Brain microvascular endothelial cell (primary cell): ENCODE results near the gene ZNF718.
"Not testable (repeated sequence)": the region's sequence is repeated elsewhere in the genome, so short reads cannot be mapped to it uniquely, and the experiment has no call there.

Experiments
- DNase-seq: peaks from one replicate; pipeline ENCODE4 v3.0.0-alpha.2; 2020
- H3K27ac ChIP-seq: fragments of 250-450 bp; sonication (Bioruptor Pico); 2 replicates; pipeline ENCODE4 v1.5.1; 2020; ENCODE audit warnings: mild to moderate bottlenecking, moderate library complexity
- H3K27me3 ChIP-seq: fragments of 250-450 bp; sonication (Bioruptor Pico); replicated peaks from 2 replicates; pipeline ENCODE4 v1.5.1; 2020; ENCODE audit warnings: mild to moderate bottlenecking
- H3K36me3 ChIP-seq: fragments of 250-450 bp; sonication (Bioruptor Pico); replicated peaks from 2 replicates; pipeline ENCODE4 v1.5.1; 2020; ENCODE audit warnings: mild to moderate bottlenecking
- H3K4me3 ChIP-seq: 2 replicates; pipeline ENCODE4 v1.5.1; 2011; ENCODE audit warnings: low read depth, mild to moderate bottlenecking, control low read depth, low read length, moderate library complexity
- in situ Hi-C: cut with HindIII; loops from 2 replicates; pipeline ENCODE4 v1.10.0; 2017; ENCODE audit warnings: low sequenced_read_pairs, low pct_ligation_motif_present
- TF ChIP-seq, protein P1 (sequence below): IDR thresholded peaks from 2 replicates; pipeline ENCODE4 v1.5.1; 2011; ENCODE audit warnings: low read depth, mild to moderate bottlenecking, moderate library complexity, low read length, control low read depth, inconsistent platforms; ENCODE audit errors: missing control alignments

The ZNF718 gene

DNA sequence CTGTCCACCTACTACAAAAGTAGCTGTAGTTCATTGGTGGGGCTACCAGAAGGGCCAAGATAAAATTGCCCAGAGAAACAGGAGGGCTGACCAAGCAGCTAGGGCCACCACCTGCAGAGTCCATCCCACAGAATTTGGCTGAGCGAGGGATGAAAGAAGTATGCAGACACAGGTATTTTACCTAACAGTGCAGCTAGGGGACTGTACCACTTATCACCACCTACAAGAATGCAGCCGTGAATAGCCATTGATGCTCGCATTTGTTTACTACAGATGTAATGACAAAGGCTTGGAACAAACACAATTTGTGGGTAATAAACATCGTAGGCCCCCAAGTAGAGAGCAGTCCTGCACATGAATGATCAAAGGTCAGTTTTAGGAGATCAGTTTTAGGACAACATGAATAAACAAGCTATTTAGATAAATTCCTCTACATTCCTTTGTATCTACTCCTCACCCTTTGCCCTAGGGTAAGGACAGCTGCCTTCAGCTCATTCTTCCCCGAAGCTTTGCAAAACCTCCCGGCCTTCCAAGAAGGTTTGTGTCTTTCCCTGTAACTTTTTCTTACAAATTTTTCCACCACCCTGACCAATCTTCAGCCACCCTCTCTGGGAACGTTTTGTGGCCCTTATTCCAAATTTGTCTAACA is 49.5 kb downstream of the ZNF718 start:
- H3K36me3 ChIP-seq = no peaks in the 10 kb centered on the region
- no peaks in the 10 kb centered on the region for H3K27me3 ChIP-seq
- no peak overlapping the region for H3K4me3 ChIP-seq
- DNase-seq = no peak
- H3K27ac ChIP-seq = no peak overlapping the region
- TF ChIP-seq, protein P1, sequence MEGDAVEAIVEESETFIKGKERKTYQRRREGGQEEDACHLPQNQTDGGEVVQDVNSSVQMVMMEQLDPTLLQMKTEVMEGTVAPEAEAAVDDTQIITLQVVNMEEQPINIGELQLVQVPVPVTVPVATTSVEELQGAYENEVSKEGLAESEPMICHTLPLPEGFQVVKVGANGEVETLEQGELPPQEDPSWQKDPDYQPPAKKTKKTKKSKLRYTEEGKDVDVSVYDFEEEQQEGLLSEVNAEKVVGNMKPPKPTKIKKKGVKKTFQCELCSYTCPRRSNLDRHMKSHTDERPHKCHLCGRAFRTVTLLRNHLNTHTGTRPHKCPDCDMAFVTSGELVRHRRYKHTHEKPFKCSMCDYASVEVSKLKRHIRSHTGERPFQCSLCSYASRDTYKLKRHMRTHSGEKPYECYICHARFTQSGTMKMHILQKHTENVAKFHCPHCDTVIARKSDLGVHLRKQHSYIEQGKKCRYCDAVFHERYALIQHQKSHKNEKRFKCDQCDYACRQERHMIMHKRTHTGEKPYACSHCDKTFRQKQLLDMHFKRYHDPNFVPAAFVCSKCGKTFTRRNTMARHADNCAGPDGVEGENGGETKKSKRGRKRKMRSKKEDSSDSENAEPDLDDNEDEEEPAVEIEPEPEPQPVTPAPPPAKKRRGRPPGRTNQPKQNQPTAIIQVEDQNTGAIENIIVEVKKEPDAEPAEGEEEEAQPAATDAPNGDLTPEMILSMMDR = no peak
- in situ Hi-C loops = no loop called here

DNA sequence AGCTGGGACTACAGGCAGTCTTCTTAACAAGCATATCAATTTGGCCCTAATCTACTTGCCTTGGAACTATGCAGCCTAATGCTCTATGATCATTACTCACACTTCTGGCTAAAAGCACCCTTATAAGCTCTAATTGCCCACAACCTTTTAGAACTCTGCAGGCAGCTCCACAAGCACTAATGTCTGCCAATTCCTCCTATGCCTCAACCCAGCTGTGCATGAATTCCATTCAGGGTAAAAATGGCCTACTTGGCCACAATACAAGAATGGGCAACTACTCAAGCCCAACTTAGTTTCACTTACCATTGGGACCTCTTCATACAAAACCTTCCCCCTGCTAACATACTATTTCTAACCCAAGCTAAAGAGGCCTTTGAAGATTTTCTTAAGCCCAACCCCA is 51.7 kb downstream of the ZNF718 start:
- no peaks in the 10 kb centered on the region for H3K27me3 ChIP-seq
- H3K4me3 ChIP-seq = no peak overlapping the region
- in situ Hi-C loops = no loop called here
- DNase-seq = no peak
- no peak overlapping the region for H3K27ac ChIP-seq
- H3K36me3 ChIP-seq = no peaks in the 10 kb centered on the region
- TF ChIP-seq, protein P1 = no peak

DNA sequence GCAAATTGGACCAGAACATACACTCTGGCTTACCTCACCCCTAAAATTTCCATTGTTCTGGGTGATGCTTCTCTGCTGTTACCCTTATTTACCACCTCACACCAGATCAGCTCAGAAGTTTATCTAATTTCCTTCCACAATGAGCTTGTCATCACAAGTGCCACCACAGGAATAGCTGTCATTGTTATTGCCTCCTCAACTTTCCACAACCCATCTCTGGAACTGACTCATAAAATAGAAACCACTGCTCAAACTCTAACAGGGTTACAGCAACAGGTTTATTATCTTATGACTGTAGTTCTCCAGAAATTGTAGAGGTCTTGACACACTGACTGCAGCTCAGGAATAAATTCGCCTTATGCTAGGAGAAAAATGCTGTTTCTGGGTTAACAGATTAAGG is 52.7 kb downstream of the ZNF718 start:
- in situ Hi-C loops = no loop called here
- Histone ChIP-seq H3K27me3 (no peaks in the 10 kb centered on the region), H3K36me3 (no peaks in the 10 kb centered on the region), H3K27ac (no peak overlapping the region), H3K4me3 (no peak overlapping the region)
- TF ChIP-seq, protein P1 = no peak
- DNase-seq = no peak

DNA sequence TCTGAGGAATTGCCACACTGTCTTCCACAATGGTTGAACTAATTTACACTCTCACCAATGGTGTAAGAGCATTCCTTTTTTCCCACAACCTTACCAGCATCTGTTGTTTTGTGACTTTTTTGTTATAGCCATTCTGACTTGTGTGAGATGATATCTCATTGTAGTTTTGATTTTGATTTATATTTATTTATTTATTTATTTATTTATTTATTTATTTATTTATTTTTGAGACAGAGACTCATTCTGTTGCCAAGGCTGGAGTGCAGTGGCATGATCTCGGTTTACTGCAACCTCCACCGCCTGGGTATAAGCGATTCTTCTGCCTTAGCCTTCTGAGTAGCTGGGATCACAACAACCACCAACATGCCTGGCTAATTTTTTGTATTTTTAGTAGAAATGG is 57.9 kb downstream of the ZNF718 start:
- in situ Hi-C loops, DNase-seq, H3K27ac ChIP-seq, H3K36me3 ChIP-seq, H3K27me3 ChIP-seq, H3K4me3 ChIP-seq: not testable (repeated sequence)

DNA sequence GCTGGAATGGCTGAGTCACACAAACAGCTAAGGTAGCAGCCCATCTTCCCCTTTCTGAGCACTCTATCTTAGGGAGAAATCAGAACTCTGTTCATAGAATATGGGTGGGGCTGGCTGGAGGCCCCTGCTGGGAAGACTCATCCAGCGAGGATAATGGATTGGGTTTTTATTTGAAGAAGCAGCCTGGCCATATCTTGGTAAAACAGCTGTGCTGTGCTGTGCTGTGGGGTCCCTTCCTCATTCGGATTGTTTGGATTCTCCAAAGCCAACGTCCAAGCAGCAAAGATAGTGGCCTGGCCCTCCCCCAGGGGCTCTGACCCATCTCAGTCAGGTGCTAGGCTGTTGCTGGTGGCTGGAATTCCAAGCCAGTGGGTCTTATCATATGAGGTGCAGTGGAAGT is 63.8 kb downstream of the ZNF718 start:
- in situ Hi-C loops = no loop called here
- DNase-seq = no peak

DNA sequence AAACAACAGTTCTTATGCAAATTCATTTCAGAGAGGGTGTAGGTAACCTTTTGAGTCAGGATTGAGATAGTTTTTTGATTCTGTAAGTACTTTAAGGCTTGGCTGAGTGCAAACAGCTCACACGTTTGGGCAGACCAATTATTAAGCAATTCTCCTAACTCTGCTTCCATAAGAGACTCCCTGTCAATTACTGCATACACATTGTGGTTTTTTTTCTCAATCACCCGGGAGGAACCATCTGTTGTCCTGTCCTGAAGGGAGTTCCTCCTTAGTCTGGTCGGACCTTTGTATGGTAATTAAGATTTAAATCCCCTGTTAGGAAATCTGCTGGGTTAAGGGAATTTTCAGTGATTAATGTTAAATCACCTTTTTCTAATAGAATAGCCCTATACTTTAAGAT is 70.9 kb downstream of the ZNF718 start:
- H3K36me3 ChIP-seq, DNase-seq, H3K4me3 ChIP-seq, in situ Hi-C loops, H3K27me3 ChIP-seq, H3K27ac ChIP-seq: not testable (repeated sequence)

More for the DNA sequence above, 63.8 kb downstream of the ZNF718 start:
- H3K4me3 ChIP-seq = no peak overlapping the region
- no peaks in the 10 kb centered on the region for H3K36me3 ChIP-seq
- TF ChIP-seq, protein P1 = no peak
- H3K27me3 ChIP-seq = no peaks in the 10 kb centered on the region
- no peak overlapping the region for H3K27ac ChIP-seq

DNA sequence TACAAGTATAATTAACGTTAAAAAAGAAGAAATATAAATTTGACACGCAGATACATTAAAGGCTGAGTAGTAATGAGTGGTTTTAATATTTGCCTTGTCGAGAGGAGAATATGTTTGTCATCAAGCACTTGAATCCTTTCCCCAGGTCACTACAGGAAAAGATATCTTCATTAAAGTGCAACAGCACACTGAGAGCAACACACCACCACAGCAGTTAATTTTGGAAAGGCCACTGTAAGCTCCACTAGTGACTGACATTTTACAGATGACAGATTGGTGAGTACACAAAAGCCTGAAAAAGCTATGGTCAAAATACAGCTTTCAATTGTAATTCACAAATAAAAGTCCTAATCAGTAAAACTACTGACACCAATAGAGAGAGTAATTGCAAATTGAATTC is 76.6 kb downstream of the ZNF718 start:
- no peak for DNase-seq
- Histone ChIP-seq H3K27me3 (no peaks in the 10 kb centered on the region), H3K36me3 (no peaks in the 10 kb centered on the region), H3K27ac (no peak overlapping the region), H3K4me3 (no peak overlapping the region)
- in situ Hi-C loops = no loop called here
- TF ChIP-seq, protein P1 = no peak

DNA sequence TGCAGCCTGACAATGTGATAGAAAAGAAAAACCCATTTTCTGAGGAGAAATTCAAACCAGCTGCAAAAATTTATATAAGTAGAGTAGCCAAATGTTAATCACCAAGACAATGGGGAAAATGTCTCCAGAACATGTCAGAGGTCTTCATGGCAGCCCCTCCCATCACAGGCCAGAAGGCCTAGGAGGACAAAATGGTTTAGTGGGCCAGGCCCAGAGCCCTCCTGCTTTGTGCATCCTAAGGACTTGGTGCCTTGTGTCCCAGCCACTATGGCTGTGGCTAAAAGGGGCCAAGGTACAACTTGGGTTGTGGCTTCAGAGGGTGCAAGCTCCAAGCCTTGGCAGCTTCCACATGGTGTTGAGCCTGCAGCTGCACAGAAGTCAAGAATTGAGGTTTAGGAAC is 78.5 kb downstream of the ZNF718 start:
- in situ Hi-C loops, H3K27me3 ChIP-seq, DNase-seq, H3K36me3 ChIP-seq, H3K4me3 ChIP-seq, H3K27ac ChIP-seq: not testable (repeated sequence)
